Lower lobe of right lung (tissue), 2 donors: Measurements from ENCODE around the gene HTR3E. TPM values are rescaled to one million over a fixed set of nuclear protein-coding genes. Genes with fewer than 3 reads are reported as not detected.

Source experiments
- ATAC-seq, 2 donors: fragments of 200-7000 bp; cut with Tn5 transposase; one replicate each; pipeline ENCODE4 v1.9.1; 2020 to 2022; ENCODE audit warnings: mild to moderate bottlenecking in 2 of 2, moderate library complexity in 2 of 2
- DNase-seq: peaks from one replicate; pipeline ENCODE4 v3.0.0-alpha.2; 2020
- H3K27ac ChIP-seq: fragments of 200-600 bp; one replicate; pipeline ENCODE4 v1.8.0; 2022
- H3K27me3 ChIP-seq: fragments of 200-600 bp; one replicate; pipeline ENCODE4 v1.8.0; 2022; ENCODE audit warnings: low read depth
- H3K36me3 ChIP-seq: fragments of 200-600 bp; one replicate; pipeline ENCODE4 v1.8.0; 2022; ENCODE audit warnings: mild to moderate bottlenecking
- H3K4me1 ChIP-seq: fragments of 200-600 bp; one replicate; pipeline ENCODE4 v1.8.0; 2022
- H3K4me3 ChIP-seq: fragments of 200-600 bp; one replicate; pipeline ENCODE4 v1.8.0; 2022; ENCODE audit warnings: mild to moderate bottlenecking
- H3K9me3 ChIP-seq: fragments of 200-600 bp; one replicate; pipeline ENCODE4 v1.8.0; 2022
- intact Hi-C: fragments of 100-400 bp; cut with DNase I; formaldehyde crosslinking; loops from one replicate; pipeline ENCODE4 v1.11.0; 2022
- total RNA-seq: library from RNA; stranded (reverse); fragmentation: NEBNext Ultra II Directional; extraction: Animal tissue kit (Norgen Biotek cat#: 25700); gene quantifications from one replicate; pipeline ENCODE4 v1.2.1, GENCODE V29; 2021
- TF ChIP-seq, protein P1 (sequence below): fragments of 200-600 bp; IDR thresholded peaks from one replicate; pipeline ENCODE4 v1.8.0; 2022; ENCODE audit warnings: antibody characterized with exemption, mild to moderate bottlenecking
- donor health status: DM: no; HTN: yes; CAD: no; lungs with severe emphysema.

HTR3E gene
- total RNA-seq, 1 donor from 2014 or later: not detected

- DNase-seq: no peak
- no peak overlapping the region for H3K4me3 ChIP-seq
- H3K4me1 ChIP-seq: no peaks in the 10 kb centered on the region
- H3K27me3 ChIP-seq: no peaks in the 10 kb centered on the region
- TF ChIP-seq, protein P1, sequence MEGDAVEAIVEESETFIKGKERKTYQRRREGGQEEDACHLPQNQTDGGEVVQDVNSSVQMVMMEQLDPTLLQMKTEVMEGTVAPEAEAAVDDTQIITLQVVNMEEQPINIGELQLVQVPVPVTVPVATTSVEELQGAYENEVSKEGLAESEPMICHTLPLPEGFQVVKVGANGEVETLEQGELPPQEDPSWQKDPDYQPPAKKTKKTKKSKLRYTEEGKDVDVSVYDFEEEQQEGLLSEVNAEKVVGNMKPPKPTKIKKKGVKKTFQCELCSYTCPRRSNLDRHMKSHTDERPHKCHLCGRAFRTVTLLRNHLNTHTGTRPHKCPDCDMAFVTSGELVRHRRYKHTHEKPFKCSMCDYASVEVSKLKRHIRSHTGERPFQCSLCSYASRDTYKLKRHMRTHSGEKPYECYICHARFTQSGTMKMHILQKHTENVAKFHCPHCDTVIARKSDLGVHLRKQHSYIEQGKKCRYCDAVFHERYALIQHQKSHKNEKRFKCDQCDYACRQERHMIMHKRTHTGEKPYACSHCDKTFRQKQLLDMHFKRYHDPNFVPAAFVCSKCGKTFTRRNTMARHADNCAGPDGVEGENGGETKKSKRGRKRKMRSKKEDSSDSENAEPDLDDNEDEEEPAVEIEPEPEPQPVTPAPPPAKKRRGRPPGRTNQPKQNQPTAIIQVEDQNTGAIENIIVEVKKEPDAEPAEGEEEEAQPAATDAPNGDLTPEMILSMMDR: no peak
- intact Hi-C loops: no loop called here
- H3K27ac ChIP-seq: no peak overlapping the region
- ATAC-seq: no peak
- no peaks in the 10 kb centered on the region for H3K36me3 ChIP-seq
- no peaks in the 10 kb centered on the region for H3K9me3 ChIP-seq
Measured at GRCh38 chr3:184082465-184082864, 14.4 kb upstream of the HTR3E start.

DNA sequence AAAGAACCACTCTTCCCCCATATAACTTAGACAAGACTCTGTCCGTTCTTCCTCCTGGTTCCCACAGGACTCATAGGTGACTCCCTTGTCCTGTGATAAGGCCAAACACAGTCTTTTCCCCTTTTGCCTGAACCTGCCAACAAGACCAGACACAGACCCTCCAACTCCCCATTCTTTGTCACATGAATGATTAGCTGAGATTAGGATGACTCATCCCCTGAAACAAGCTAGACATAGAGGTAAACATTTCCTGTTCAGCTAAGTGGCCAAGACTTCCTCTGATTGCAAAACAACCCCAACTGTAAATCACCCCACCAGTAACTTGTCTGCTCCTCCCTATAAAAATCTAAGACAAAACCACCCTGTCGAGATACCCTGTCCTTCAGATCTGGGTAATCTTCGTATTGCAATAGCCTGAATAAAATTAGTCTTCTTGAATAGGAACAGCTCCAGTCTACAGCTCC is 11.4 kb upstream of the HTR3E start:
- Histone ChIP-seq H3K4me1 (no peaks in the 10 kb centered on the region), H3K9me3 (no peaks in the 10 kb centered on the region), H3K4me3 (no peak overlapping the region), H3K27ac (no peak overlapping the region), H3K36me3 (no peaks in the 10 kb centered on the region), H3K27me3 (no peaks in the 10 kb centered on the region)
- no peak for ATAC-seq
- DNase-seq: no peak
- TF ChIP-seq, protein P1: no peak
- intact Hi-C loops: no loop called here

GRCh38 chr3:184092199-184092598 is 4.7 kb upstream of the HTR3E start:
- H3K4me1 ChIP-seq: no peaks in the 10 kb centered on the region

DNA sequence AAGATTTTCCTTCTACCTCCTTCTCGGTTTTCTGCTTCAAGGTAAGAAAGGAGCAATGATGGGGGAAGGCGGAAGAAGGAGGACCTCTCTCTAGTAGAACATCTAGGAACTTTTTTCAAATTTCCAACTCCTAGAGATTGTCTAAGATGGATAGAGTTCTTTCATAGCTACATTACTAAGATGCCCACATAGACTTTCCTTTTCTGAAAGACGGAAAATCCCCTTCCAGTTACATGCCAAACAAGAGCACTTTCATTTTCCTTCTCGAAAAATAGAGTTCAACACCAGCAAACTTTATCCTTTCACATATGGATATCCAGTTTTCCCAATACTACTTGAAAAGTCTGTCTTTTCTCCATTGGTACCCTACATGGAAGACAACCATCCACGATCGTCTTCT is 692 bp downstream of the HTR3E start:
- Histone ChIP-seq H3K27ac (no peak overlapping the region), H3K9me3 (peaks cover 6% of the 10 kb centered on the region), H3K36me3 (no peaks in the 10 kb centered on the region), H3K4me3 (no peak overlapping the region), H3K27me3 (no peaks in the 10 kb centered on the region), H3K4me1 (no peaks in the 10 kb centered on the region)
- DNase-seq (no peak), ATAC-seq (no peak)
- intact Hi-C loops: no loop called here
- TF ChIP-seq, protein P1: no peak

More at GRCh38 chr3:184092199-184092598, 4.7 kb upstream of the HTR3E start:
- intact Hi-C loops: no loop called here
- no peak overlapping the region for H3K4me3 ChIP-seq
- no peaks in the 10 kb centered on the region for H3K27me3 ChIP-seq
- no peaks in the 10 kb centered on the region for H3K36me3 ChIP-seq
- ATAC-seq (no peak), DNase-seq (no peak)
- TF ChIP-seq, protein P1: no peak
- no peak overlapping the region for H3K27ac ChIP-seq
- peaks cover 21% of the 10 kb centered on the region for H3K9me3 ChIP-seq

DNA sequence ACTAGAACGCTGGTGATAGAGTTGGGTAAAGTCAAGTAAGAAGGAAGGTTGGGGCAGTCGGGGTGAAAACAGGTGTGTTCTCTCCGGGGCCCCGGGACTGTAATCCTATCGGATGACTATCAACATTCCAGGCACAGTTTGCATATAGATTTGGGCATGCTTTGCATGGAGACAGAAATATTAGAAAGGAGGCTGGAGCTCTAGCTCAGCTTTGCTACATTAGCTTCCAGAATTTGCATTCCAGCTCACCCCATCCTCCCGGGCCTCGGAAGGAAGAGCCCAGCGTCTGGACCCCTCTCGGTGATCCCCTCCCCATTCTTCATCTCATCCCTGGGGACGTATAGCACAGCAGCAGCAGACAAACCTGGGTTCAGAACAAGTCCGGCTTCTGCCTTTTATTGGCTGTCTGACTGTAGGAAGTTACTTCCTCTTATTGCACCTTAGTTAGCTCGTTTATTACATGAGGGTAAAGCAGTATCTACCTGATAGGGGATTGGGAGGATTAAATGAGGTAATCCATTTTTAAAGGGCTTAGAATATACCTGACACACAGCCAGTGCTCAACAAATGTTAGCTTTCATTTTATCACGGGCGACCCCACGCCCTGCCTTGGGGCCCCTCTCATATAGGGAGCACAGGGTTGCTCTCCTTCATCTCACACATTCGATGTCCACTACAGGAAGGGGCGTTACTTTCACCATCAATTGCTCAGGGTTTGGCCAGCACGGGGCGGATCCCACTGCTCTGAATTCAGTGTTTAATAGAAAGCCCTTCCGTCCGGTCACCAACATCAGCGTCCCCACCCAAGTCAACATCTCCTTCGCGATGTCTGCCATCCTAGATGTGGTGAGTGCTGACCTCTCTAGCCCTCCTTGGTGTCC is 3.2 kb downstream of the HTR3E start:
- Histone ChIP-seq H3K36me3 (no peaks in the 10 kb centered on the region), H3K27me3 (no peaks in the 10 kb centered on the region), H3K4me1 (no peaks in the 10 kb centered on the region), H3K27ac (no peak overlapping the region), H3K9me3 (no peaks in the 10 kb centered on the region), H3K4me3 (no peak overlapping the region)
- TF ChIP-seq, protein P1: no peak
- ATAC-seq (no peak), DNase-seq (no peak)
- intact Hi-C loops: no loop called here
